ENCODE results near the gene HSPBP1.

HSPBP1 gene

GRCh38 chr19:55266404-55266803 lies 13.5 kb downstream of the HSPBP1 start:
- DNase-seq (ENCODE audit: extremely low read depth, low read depth): no peak
- no peak overlapping the region for H3K4me3 ChIP-seq (replicated peaks; ENCODE audit: low read depth, low read length)
- no peak for TF ChIP-seq CTCF (IDR thresholded peaks at IDR 0.05; ENCODE audit: low read depth, low read length, missing control alignments)

DNA sequence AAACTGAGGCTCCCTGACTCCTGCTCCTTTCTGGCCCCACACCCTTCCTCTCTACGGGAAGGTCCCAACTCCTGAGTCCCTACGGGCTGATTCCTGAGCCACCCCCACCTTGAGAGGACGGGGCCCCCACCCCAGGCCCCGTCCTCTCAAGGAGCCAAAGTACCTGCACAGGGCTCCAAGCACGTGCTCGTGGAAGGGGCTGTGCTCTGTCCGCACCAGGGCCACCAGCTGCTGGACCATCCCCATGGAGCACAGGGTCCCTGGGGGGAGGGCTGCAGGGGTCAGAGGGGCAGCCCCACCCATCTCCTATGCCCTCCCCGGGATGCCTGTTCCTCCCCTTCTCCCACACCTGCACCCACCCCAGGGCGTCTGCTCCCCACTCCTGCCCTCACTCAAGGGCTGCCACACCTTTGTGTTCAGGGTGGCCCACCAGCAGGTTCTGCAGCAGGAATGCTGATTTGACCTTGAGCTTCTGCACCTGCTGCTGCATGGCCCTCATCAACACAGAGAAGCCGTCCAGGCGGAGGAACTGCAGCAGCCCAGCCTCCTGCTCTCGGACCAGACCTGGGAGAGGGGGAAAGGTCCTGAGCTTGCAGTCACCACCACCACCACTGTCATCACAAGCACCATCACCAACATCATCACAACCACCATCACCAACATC lies 14.1 kb downstream of the HSPBP1 start:
- no peak overlapping the region for H3K4me3 ChIP-seq (replicated peaks; ENCODE audit: low read depth, low read length)
- no peak for TF ChIP-seq CTCF (IDR thresholded peaks at IDR 0.05; ENCODE audit: low read depth, low read length, missing control alignments)
- no peak for DNase-seq (ENCODE audit: extremely low read depth, low read depth)

- no peak for TF ChIP-seq CTCF (IDR thresholded peaks at IDR 0.05; ENCODE audit: low read depth, low read length, missing control alignments)
- no peak for DNase-seq (ENCODE audit: extremely low read depth, low read depth)
These were observed 14.7 kb downstream of the HSPBP1 start for GRCh38 chr19:55265173-55265572.

GRCh38 chr19:55264531-55264930 lies 15.4 kb downstream of the HSPBP1 start:
- H3K4me3 ChIP-seq (replicated peaks; ENCODE audit: low read depth, low read length): no peak overlapping the region
- TF ChIP-seq CTCF (IDR thresholded peaks at IDR 0.05; ENCODE audit: low read depth, low read length, missing control alignments): no peak
- no peak for DNase-seq (ENCODE audit: extremely low read depth, low read depth)

More at GRCh38 chr19:55265173-55265572, 14.7 kb downstream of the HSPBP1 start:
- no peak overlapping the region for H3K4me3 ChIP-seq (replicated peaks; ENCODE audit: low read depth, low read length)

DNA sequence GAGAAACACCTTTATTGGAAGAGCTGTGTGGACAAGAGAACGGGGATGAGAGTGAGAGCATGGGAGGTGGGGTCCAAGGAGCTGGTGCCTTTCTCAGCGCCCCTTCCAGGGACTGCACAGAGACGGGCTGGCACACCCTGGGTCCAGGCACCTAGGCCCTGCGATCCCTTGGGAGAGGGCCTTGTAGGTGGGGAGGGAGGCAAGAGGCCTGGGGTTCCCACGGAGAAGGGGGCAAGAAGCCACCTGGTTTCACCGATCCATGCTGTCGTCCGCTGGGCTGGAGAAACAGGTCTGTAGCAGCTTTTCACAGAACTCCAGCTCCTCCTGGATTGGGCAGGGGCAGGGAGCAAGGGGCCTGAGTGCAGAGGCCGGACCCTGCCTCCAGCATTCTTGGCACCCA lies 17.6 kb downstream of the HSPBP1 start:
- no peak for TF ChIP-seq CTCF (IDR thresholded peaks at IDR 0.05; ENCODE audit: low read depth, low read length, missing control alignments)
- no peak for DNase-seq (ENCODE audit: extremely low read depth, low read depth)
- no peak overlapping the region for H3K4me3 ChIP-seq (replicated peaks; ENCODE audit: low read depth, low read length)

DNA sequence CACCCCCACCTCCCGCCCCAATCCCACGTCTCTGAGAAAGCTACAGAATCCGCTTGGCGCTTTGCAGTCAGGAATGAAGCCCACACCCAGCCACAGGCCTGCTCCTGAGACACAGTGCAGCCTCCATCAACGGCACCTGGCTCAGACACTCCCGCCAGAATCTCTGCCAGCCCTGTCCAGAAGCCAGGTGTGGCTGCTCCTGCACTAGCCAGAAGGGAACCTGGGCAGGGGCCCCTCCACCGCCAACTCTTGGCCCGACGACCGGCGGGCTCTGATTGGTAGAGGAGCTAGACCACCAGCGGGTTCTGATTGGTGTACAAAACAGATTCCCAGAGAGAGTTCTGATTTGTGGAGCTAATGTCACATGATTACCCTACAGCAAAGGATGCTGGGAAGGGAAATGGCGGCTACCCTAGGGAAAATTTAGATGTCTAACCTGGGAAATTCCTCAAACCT lies 18.2 kb downstream of the HSPBP1 start:
- no peak for TF ChIP-seq CTCF (IDR thresholded peaks at IDR 0.05; ENCODE audit: low read depth, low read length, missing control alignments)
- no peak overlapping the region for H3K4me3 ChIP-seq (replicated peaks; ENCODE audit: low read depth, low read length)
- DNase-seq (ENCODE audit: extremely low read depth, low read depth): no peak

All from HFF-Myc (cell line).